Gastroesophageal sphincter (tissue), 3 donors: ENCODE results near the gene CCNJL.

Source experiments
- CTCF ChIP-seq, 4 experiments: fragments of 200-600 bp in 2 of 4; fragments of 450-650 bp in 2 of 4; sonication (generic) in 1 of 4; IDR thresholded peaks; one replicate each; pipeline ENCODE4 v1.5.1; 2017 to 2019; ENCODE audit warnings: antibody characterized with exemption in 4 of 4, mild to moderate bottlenecking in 2 of 4, moderate library complexity in 2 of 4
- EP300 ChIP-seq: sonication (generic); formaldehyde crosslinking; IDR thresholded peaks from one replicate; pipeline ENCODE4 v1.6.1; 2017; ENCODE audit warnings: antibody characterized with exemption, mild to moderate bottlenecking

- TF ChIP-seq EP300 (no peak), CTCF (IDR thresholded peaks at IDR 0.05) (no peak)
These were observed 45.0 kb upstream of the CCNJL start for GRCh38 chr5:160357394-160357793.
